SKM-1 treated with dmso at 0.1 percent for 144 hours (cell line): ENCODE results near the gene ADI1.
"Not testable (repeated sequence)": the region's sequence is repeated elsewhere in the genome, so short reads cannot be mapped to it uniquely, and the experiment has no call there.

Source experiments
- DNase-seq: peaks from one replicate; lab custom pipeline; 2025; ENCODE audit not compliant: unreplicated experiment; lab: John Stamatoyannopoulos, UW

ADI1 gene

GRCh38 chr2:3494984-3495666 is 24.2 kb downstream of the ADI1 start:
- no peak for DNase-seq

GRCh38 chr2:3493615-3494007 is 25.7 kb downstream of the ADI1 start:
- DNase-seq, result no peak

- no peak for DNase-seq
Observed at GRCh38 chr2:3492951-3493614, 26.2 kb downstream of the ADI1 start.

- not testable (repeated sequence) for DNase-seq
Observed at GRCh38 chr2:3492475-3492787, 26.9 kb downstream of the ADI1 start.

- no peak for DNase-seq
Observed at GRCh38 chr2:3491716-3492474, 27.4 kb downstream of the ADI1 start.

GRCh38 chr2:3491306-3491705 is 28.0 kb downstream of the ADI1 start:
- no peak for DNase-seq

- no peak for DNase-seq
Observed at GRCh38 chr2:3490191-3491170, 28.9 kb downstream of the ADI1 start.

GRCh38 chr2:3489764-3490115 is 29.6 kb downstream of the ADI1 start:
- no peak for DNase-seq

GRCh38 chr2:3488855-3489763 is 30.2 kb downstream of the ADI1 start:
- no peak for DNase-seq

GRCh38 chr2:3488061-3488531 is 31.2 kb downstream of the ADI1 start:
- DNase-seq, result no peak

GRCh38 chr2:3487432-3487831 is 31.9 kb downstream of the ADI1 start:
- no peak for DNase-seq

- no peak for DNase-seq
Observed at GRCh38 chr2:3487028-3487425, 32.3 kb downstream of the ADI1 start.

GRCh38 chr2:3486047-3487027 is 33.0 kb downstream of the ADI1 start:
- no peak for DNase-seq

- no peak for DNase-seq
Observed at GRCh38 chr2:3485166-3485565, 34.2 kb downstream of the ADI1 start.

- DNase-seq, result no peak
Observed at GRCh38 chr2:3483986-3484960, 35.1 kb downstream of the ADI1 start.

- DNase-seq, result no peak
Observed at GRCh38 chr2:3483227-3483985, 35.9 kb downstream of the ADI1 start.

GRCh38 chr2:3482363-3482821 is 36.9 kb downstream of the ADI1 start:
- no peak for DNase-seq
